PC-3 (cell line): Measurements from ENCODE around the gene PIN1.

Experiments used
- EZH2 ChIP-seq: fragments of 300-600 bp; sonication (generic); IDR thresholded peaks from one replicate; pipeline ENCODE4 v1.6.1; 2017; ENCODE audit warnings: antibody characterized with exemption, mild to moderate bottlenecking, low read length; ENCODE audit not compliant: unreplicated experiment
- EZH2phosphoT487 ChIP-seq: fragments of 300-600 bp; sonication (generic); IDR thresholded peaks from 2 replicates; pipeline ENCODE4 v1.6.1; 2018; ENCODE audit warnings: mild to moderate bottlenecking, antibody characterized with exemption, low read length, borderline replicate concordance
- TF ChIP-seq, protein P1 (sequence below): fragments of 300-600 bp; sonication (generic); conservative IDR thresholded peaks from 2 replicates; pipeline ENCODE4 v1.5.1; 2017; ENCODE audit warnings: antibody characterized with exemption, low read depth, mild to moderate bottlenecking, low read length

DNA sequence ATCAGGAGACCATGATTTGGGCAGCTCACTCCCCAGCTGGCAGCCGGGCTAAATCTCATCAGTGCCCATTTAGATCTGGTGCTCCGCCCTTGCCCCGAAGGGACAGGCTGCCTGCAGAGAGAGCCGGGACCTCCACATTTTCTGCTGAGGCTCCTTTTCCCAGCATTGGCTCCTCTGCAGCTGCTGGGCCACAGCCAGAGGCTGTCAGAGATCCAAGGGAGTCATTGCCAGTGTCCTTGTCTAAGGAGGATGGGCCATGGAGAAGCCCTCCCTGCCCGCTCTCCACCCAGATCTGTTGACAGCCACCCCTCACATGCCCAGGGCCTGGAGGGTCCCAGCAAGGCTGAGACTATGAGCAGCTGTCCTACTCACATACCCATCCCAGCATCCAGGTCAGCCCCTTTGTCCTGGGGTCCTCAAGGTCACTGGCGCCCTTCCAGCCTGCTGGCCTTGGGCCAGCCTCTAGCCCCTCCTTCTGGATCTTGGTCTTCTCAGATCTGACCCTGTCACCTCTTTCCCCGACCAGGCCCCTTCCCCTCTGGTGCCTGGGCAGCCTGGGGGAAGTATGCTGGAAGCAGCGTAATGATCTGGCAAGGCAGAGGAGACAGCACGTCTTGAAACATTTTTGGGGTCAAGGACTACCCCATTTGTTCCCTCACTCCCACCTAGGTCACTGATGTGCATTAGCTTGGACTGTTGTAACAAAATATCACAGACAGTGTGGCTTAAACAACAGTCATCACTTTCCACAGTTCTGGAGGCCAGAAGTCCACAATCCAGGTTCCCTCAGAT is 7.9 kb downstream of the PIN1 start:
- TF ChIP-seq, protein P1, sequence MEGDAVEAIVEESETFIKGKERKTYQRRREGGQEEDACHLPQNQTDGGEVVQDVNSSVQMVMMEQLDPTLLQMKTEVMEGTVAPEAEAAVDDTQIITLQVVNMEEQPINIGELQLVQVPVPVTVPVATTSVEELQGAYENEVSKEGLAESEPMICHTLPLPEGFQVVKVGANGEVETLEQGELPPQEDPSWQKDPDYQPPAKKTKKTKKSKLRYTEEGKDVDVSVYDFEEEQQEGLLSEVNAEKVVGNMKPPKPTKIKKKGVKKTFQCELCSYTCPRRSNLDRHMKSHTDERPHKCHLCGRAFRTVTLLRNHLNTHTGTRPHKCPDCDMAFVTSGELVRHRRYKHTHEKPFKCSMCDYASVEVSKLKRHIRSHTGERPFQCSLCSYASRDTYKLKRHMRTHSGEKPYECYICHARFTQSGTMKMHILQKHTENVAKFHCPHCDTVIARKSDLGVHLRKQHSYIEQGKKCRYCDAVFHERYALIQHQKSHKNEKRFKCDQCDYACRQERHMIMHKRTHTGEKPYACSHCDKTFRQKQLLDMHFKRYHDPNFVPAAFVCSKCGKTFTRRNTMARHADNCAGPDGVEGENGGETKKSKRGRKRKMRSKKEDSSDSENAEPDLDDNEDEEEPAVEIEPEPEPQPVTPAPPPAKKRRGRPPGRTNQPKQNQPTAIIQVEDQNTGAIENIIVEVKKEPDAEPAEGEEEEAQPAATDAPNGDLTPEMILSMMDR: no peak
- no peak for TF ChIP-seq EZH2
- TF ChIP-seq EZH2phosphoT487: no peak
